OCI-LY7 (cell line): ENCODE results near the gene AOC2. TPM values are rescaled to one million over a fixed set of nuclear protein-coding genes. Genes with fewer than 3 reads are reported as not detected.
"Not testable (repeated sequence)": the region's sequence is repeated elsewhere in the genome, so short reads cannot be mapped to it uniquely, and the experiment has no call there.

Source experiments
- BruUV-seq: library from RNA; stranded (reverse); fragments of 400-500 nt; replicated peaks from 2 replicates; lab custom pipeline; 2021; lab: Mats Ljungman, UMichigan
- CTCF ChIA-PET: fragments of 300-600 bp; sonication (Branson Sonifier 250); formaldehyde crosslinking; loops from one replicate; lab custom pipeline; 2022; ENCODE audit warnings: antibody characterized with exemption; ENCODE audit not compliant: unreplicated experiment; lab: Charles Lee
- POLR2A ChIA-PET: fragments of 300-600 bp; sonication (Branson Sonifier 250); formaldehyde crosslinking; loops from one replicate; lab custom pipeline; 2022; ENCODE audit warnings: antibody characterized with exemption; lab: Charles Lee
- DNase-seq: peaks from one replicate; pipeline ENCODE4 v3.0.0-alpha.2; 2015; ENCODE audit warnings: low spot score
- H2AFZ ChIP-seq: fragments of 200-600 bp; sonication (generic), shearing (Covaris generic); 2 replicates; pipeline ENCODE4 v1.6.1; 2014; ENCODE audit warnings: mild to moderate bottlenecking, antibody characterized with exemption, low read length, moderate library complexity
- H3K27ac ChIP-seq: fragments of 200-600 bp; sonication (generic); 2 replicates; pipeline ENCODE4 v1.5.1; 2014; ENCODE audit warnings: mixed run types, low read depth, mild to moderate bottlenecking, moderate library complexity, low read length, inconsistent platforms; ENCODE audit not compliant: poor library complexity, severe bottlenecking
- H3K36me3 ChIP-seq: fragments of 200-600 bp; sonication (generic); 2 replicates; pipeline ENCODE4 v1.6.1; 2014; ENCODE audit warnings: mild to moderate bottlenecking, antibody characterized with exemption, low read length, moderate library complexity, mixed read lengths; ENCODE audit not compliant: insufficient read depth
- H3K4me1 ChIP-seq: fragments of 200-600 bp; sonication (generic); 2 replicates; pipeline ENCODE4 v1.5.1; 2014; ENCODE audit warnings: mild to moderate bottlenecking, low read length; ENCODE audit not compliant: insufficient read depth, poor library complexity, severe bottlenecking
- H3K4me2 ChIP-seq: fragments of 200-600 bp; sonication (generic); 2 replicates; pipeline ENCODE4 v1.6.1; 2014; ENCODE audit warnings: mild to moderate bottlenecking, low read length
- H3K4me3 ChIP-seq: fragments of 200-600 bp; sonication (generic); 2 replicates; pipeline ENCODE4 v1.5.1; 2014; ENCODE audit warnings: mild to moderate bottlenecking, low read depth, low read length; ENCODE audit not compliant: poor library complexity, severe bottlenecking
- H3K79me2 ChIP-seq: fragments of 200-600 bp; sonication (generic); 2 replicates; pipeline ENCODE4 v1.6.1; 2016; ENCODE audit warnings: low read depth, mild to moderate bottlenecking, low read length, moderate library complexity, mixed read lengths; ENCODE audit not compliant: insufficient read depth
- H3K9me2 ChIP-seq: fragments of 200-600 bp; sonication (generic); 2 replicates; pipeline ENCODE4 v1.6.1; 2016; ENCODE audit warnings: mild to moderate bottlenecking, low read length, mixed read lengths; ENCODE audit not compliant: insufficient read depth
- H3K9me3 ChIP-seq: fragments of 200-600 bp; sonication (generic); 2 replicates; pipeline ENCODE4 v1.6.1; 2014; ENCODE audit warnings: mild to moderate bottlenecking, mixed run types, low read length, mixed read lengths
- H4K20me1 ChIP-seq: fragments of 200-600 bp; sonication (generic); 2 replicates; pipeline ENCODE4 v1.6.1; 2014; ENCODE audit warnings: mild to moderate bottlenecking, antibody characterized with exemption, low read length, moderate library complexity, mixed read lengths; ENCODE audit not compliant: insufficient read depth
- EZH2phosphoT487 ChIP-seq: fragments of 200-600 bp; sonication (generic); IDR thresholded peaks from 2 replicates; pipeline ENCODE4 v1.6.1; 2018; ENCODE audit warnings: low read depth, borderline replicate concordance, mild to moderate bottlenecking, mixed run types, antibody characterized with exemption, low read length, moderate library complexity, mixed read lengths
- intact Hi-C: fragments of 100-400 bp; cut with micrococcal nuclease; formaldehyde crosslinking; loops from one replicate; pipeline ENCODE4 v1.10.0; 2022; ENCODE audit not compliant: unreplicated experiment
- total RNA-seq, 2 experiments: library from RNA; depleted of rRNA in 1 of 2; stranded (reverse); fragments of >200 nt in 1 of 2; shearing (Covaris generic) in 1 of 2; gene quantifications; 2 replicates each; pipeline ENCODE4 v1.2.3, GENCODE V29; 2014 to 2022
- TF ChIP-seq, protein P1 (sequence below): fragments of 200-600 bp; sonication (generic); conservative IDR thresholded peaks from 2 replicates; pipeline ENCODE4 v1.5.1; 2014; ENCODE audit warnings: mild to moderate bottlenecking, antibody characterized with exemption, low read length, moderate library complexity, mixed read lengths

AOC2 gene
- total RNA-seq, 2 experiments from 2014 or later: 3.3 to 5.4 TPM

DNA sequence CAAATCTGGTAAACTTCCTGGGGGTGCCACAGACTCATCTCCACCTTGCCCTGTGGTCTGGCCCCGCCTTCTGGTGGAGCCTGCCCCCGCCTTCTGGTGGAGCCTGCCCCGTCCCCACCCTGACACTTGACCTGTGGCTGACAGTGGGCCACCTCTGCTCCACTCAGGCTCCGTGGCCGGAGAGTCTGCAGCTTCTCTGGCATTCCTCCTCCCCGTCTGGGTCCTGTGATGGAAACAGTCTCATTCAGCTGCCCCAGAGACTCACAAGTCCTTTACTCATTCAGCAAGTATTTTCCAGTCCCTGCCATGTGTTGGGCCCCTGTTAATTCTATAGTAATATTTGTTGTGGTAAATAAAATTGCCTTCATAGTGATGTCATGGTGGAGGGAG is 35.2 kb downstream of the AOC2 start:
- Histone ChIP-seq H4K20me1 (no peaks in the 10 kb centered on the region), H3K4me2 (no peak overlapping the region), H3K27ac (no peak overlapping the region), H3K79me2 (no peaks in the 10 kb centered on the region), H3K4me1 (no peaks in the 10 kb centered on the region), H3K4me3 (no peak overlapping the region), H3K9me2 (no peaks in the 10 kb centered on the region), H3K36me3 (no peaks in the 10 kb centered on the region), H2AFZ (no peak overlapping the region), H3K9me3 (no peaks in the 10 kb centered on the region)
- DNase-seq: no peak
- ChIA-PET CTCF (no interaction called here), POLR2A (no interaction called here)
- intact Hi-C loops: no loop called here
- BruUV-seq: no TSS peak
- no peak for TF ChIP-seq EZH2phosphoT487

DNA sequence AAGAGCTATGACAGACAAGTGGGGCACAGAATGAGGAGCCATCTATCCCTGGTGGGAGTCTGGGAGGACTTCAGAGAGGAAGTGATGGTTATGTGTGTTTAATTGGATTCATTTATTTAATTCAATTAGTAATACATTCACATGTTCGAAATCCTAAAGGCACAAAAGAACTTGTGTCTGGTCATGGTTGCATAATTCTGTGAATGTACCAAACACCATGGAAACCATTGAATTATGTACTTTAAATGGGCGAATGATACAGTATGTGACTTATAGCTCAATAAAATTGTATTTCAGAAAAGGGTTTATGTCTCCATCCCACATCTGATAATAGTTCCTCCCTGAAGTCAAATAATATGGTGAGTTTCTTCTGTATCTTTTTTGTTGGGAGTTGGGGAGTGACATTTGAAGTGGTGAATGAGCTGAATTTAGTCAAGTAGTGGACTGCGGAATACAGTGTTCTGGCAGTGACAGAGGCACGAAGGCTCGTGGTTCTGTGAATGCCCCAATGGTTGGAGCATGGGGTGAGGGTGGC is 36.5 kb downstream of the AOC2 start:
- intact Hi-C loops: no loop called here
- CTCF ChIA-PET: no interaction called here
- Histone ChIP-seq H3K79me2 (no peaks in the 10 kb centered on the region), H4K20me1 (no peaks in the 10 kb centered on the region), H3K36me3 (no peaks in the 10 kb centered on the region), H3K9me2 (no peaks in the 10 kb centered on the region), H2AFZ (no peak overlapping the region), H3K4me3 (no peak overlapping the region), H3K4me1 (no peaks in the 10 kb centered on the region), H3K9me3 (no peaks in the 10 kb centered on the region), H3K27ac (no peak overlapping the region), H3K4me2 (no peak overlapping the region)
- BruUV-seq: no TSS peak
- POLR2A ChIA-PET: interaction anchor here (0.6 to 1.2 kb wide), 2 partner anchors 9 to 39 kb away, joined by 3 to 5 read pairs; no protein-coding TSS in a partner anchor
- TF ChIP-seq, protein P1, sequence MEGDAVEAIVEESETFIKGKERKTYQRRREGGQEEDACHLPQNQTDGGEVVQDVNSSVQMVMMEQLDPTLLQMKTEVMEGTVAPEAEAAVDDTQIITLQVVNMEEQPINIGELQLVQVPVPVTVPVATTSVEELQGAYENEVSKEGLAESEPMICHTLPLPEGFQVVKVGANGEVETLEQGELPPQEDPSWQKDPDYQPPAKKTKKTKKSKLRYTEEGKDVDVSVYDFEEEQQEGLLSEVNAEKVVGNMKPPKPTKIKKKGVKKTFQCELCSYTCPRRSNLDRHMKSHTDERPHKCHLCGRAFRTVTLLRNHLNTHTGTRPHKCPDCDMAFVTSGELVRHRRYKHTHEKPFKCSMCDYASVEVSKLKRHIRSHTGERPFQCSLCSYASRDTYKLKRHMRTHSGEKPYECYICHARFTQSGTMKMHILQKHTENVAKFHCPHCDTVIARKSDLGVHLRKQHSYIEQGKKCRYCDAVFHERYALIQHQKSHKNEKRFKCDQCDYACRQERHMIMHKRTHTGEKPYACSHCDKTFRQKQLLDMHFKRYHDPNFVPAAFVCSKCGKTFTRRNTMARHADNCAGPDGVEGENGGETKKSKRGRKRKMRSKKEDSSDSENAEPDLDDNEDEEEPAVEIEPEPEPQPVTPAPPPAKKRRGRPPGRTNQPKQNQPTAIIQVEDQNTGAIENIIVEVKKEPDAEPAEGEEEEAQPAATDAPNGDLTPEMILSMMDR: no peak
- TF ChIP-seq EZH2phosphoT487: no peak
- DNase-seq: no peak

DNA sequence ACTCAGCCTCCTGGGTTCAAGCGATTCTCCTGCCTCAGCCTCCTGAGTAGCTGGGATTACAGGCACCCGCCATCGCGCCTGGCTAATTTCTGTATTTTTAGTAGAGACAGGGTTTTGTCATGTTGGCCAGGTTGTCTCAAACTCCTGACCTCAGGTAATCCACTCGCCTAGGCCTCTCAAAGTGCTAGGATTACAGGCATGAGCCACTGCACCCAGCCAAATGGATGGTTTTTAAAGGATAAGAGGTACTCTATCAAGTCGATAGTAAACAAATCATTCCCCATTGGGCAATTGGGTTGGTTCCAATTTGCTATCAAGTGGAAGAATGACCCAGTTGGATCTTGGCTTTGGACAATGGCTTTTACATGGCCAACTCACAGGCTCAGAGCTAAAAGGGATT is 37.3 kb downstream of the AOC2 start:
- H4K20me1 ChIP-seq, H3K27ac ChIP-seq, H2AFZ ChIP-seq, BruUV-seq, H3K79me2 ChIP-seq, H3K4me2 ChIP-seq, intact Hi-C loops, H3K4me3 ChIP-seq, CTCF ChIA-PET, H3K4me1 ChIP-seq, H3K36me3 ChIP-seq, H3K9me3 ChIP-seq, H3K9me2 ChIP-seq, DNase-seq: not testable (repeated sequence)
- POLR2A ChIA-PET: interaction anchor here (0.6 to 1.3 kb wide), 2 partner anchors 15 to 155 kb away, joined by 3 to 4 read pairs; no protein-coding TSS in a partner anchor

DNA sequence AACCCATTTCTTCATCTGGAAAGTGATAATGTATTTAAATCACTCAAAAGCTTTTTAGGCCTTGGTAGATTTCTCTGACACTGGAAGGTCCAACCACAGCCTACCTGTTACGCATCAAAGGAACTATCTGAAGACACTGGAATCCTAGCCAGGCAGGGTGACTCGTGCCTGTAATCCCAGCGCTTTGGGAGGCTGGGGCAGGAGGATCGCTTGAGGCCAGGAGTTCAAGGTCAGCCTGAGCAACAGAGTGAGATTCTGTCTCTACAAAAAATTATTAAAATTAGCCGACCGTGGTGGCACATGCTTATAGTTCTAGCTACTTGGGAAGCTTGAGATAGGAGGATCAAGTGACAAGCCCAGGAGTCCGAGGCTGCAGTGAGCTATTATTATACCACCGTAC is 37.8 kb downstream of the AOC2 start:
- DNase-seq: no peak
- Histone ChIP-seq H3K4me2 (no peak overlapping the region), H3K36me3 (no peaks in the 10 kb centered on the region), H3K79me2 (no peaks in the 10 kb centered on the region), H3K4me3 (no peak overlapping the region), H2AFZ (no peak overlapping the region), H3K27ac (no peak overlapping the region), H4K20me1 (no peaks in the 10 kb centered on the region), H3K9me3 (no peaks in the 10 kb centered on the region), H3K4me1 (no peaks in the 10 kb centered on the region), H3K9me2 (no peaks in the 10 kb centered on the region)
- ChIA-PET POLR2A (interaction anchor here (0.6 to 1.3 kb wide), 2 partner anchors 16 to 155 kb away, joined by 3 to 4 read pairs; no protein-coding TSS in a partner anchor), CTCF (no interaction called here)
- intact Hi-C loops: no loop called here
- no TSS peak for BruUV-seq
- TF ChIP-seq, protein P1: no peak
- TF ChIP-seq EZH2phosphoT487: no peak
